22Rv1 (cell line): ENCODE data around the gene GALNT16.

Experiments used
- ZFX ChIP-seq: fragments of 450-650 bp; IDR thresholded peaks from 2 replicates; pipeline ENCODE4 v1.6.1; 2017; ENCODE audit warnings: antibody characterized with exemption, borderline replicate concordance
- TF ChIP-seq, protein P1 (sequence below): fragments of 450-650 bp; IDR thresholded peaks from 2 replicates; pipeline ENCODE4 v1.5.1; 2017; ENCODE audit warnings: mild to moderate bottlenecking

DNA sequence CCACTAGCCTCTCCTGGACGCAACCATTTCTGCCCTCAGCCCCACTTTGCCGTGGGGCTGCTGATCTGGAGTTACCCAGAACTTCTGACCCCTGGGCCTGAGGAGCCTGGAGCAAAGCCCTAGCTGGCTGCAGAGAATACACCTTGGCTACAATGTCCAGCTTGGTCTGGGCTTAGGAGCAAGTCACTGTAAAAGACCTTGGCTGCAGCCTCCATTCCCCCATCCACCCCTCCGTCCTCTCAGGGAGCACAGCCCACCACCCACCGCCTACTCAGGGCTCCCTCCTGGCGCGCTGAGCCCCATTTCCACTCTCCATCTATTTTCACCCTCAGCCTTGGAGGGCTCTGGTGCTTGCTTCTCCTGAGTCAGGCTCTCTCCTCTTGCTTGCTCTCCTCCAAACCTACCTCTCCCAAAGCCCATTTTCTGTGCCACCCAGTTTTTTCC lies 95.2 kb downstream of the GALNT16 start:
- TF ChIP-seq, protein P1, sequence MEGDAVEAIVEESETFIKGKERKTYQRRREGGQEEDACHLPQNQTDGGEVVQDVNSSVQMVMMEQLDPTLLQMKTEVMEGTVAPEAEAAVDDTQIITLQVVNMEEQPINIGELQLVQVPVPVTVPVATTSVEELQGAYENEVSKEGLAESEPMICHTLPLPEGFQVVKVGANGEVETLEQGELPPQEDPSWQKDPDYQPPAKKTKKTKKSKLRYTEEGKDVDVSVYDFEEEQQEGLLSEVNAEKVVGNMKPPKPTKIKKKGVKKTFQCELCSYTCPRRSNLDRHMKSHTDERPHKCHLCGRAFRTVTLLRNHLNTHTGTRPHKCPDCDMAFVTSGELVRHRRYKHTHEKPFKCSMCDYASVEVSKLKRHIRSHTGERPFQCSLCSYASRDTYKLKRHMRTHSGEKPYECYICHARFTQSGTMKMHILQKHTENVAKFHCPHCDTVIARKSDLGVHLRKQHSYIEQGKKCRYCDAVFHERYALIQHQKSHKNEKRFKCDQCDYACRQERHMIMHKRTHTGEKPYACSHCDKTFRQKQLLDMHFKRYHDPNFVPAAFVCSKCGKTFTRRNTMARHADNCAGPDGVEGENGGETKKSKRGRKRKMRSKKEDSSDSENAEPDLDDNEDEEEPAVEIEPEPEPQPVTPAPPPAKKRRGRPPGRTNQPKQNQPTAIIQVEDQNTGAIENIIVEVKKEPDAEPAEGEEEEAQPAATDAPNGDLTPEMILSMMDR = no peak
- no peak for TF ChIP-seq ZFX
